ENCODE data around the gene BMPR1A.

- TF ChIP-seq NKRF (conservative IDR thresholded peaks at IDR 0.05): no peak
- no peak for TF ChIP-seq POLR2AphosphoS2 (IDR thresholded peaks at IDR 0.05; ENCODE audit: low read depth, low read length)
These were observed 206.5 kb downstream of the BMPR1A start for GRCh38 chr10:86962981-86963310.

All from GM12878 (cell line).